ENCODE measurements around the gene FAM135A. TPM values are rescaled to one million over a fixed set of nuclear protein-coding genes. Genes with fewer than 3 reads are reported as not detected.

Gene FAM135A
- total RNA-seq, 1 experiment from 2014 or later = 31.0 TPM

DNA sequence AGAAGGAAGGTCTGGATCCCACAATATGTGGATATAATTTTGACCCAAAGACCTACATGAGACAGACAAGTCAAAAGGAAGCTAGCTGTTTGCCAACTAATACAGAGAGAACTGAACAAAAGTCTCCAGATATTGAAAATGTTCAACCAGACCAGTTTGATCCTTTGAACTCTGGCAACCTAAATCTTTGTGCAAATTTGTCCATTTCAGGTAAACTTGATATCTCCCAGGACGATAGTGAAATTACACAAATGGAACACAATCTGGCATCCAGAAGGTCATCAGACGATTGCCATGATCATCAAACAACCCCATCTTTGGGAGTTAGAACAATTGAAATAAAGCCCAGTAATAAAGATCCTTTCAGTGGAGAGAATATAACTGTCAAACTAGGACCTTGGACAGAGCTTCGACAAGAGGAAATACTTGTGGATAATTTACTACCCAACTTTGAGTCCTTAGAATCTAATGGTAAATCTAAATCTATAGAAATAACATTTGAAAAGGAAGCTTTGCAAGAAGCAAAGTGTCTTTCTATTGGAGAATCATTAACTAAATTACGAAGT, 111.5 kb downstream of the FAM135A start:
- TF ChIP-seq, protein P1, sequence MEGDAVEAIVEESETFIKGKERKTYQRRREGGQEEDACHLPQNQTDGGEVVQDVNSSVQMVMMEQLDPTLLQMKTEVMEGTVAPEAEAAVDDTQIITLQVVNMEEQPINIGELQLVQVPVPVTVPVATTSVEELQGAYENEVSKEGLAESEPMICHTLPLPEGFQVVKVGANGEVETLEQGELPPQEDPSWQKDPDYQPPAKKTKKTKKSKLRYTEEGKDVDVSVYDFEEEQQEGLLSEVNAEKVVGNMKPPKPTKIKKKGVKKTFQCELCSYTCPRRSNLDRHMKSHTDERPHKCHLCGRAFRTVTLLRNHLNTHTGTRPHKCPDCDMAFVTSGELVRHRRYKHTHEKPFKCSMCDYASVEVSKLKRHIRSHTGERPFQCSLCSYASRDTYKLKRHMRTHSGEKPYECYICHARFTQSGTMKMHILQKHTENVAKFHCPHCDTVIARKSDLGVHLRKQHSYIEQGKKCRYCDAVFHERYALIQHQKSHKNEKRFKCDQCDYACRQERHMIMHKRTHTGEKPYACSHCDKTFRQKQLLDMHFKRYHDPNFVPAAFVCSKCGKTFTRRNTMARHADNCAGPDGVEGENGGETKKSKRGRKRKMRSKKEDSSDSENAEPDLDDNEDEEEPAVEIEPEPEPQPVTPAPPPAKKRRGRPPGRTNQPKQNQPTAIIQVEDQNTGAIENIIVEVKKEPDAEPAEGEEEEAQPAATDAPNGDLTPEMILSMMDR (conservative IDR thresholded peaks at IDR 0.05) = no peak
- Mint-ChIP-seq H3K27me3 (ENCODE audit: low read depth) (no peaks in the 10 kb centered on the region), H3K4me3 (no peak overlapping the region), H3K4me1 (no peaks in the 10 kb centered on the region), H3K27ac (no peak overlapping the region), H3K36me3 (ENCODE audit: insufficient read depth in 1 of 3, low read depth in 3 of 3) (peaks cover 0 to 15% (median 7%) of the 10 kb centered on the region in 3 experiments; a peak in 4 of 7 replicates), H3K9me3 (no peaks in the 10 kb centered on the region)
- Histone ChIP-seq H2AK5ac (ENCODE audit: insufficient read length, low read length) (no peak overlapping the region), H4K20me1 (ENCODE audit: control insufficient read depth, insufficient read depth, insufficient read length) (no peaks in the 10 kb centered on the region), H3K79me2 (ENCODE audit: insufficient read depth, low read length) (no peaks in the 10 kb centered on the region), H3K4me1 (ENCODE audit: insufficient read depth, low read length) (no peaks in the 10 kb centered on the region), H4K91ac (ENCODE audit: insufficient read length, low read depth, low read length) (no peak overlapping the region), H2AFZ (ENCODE audit: low read length) (no peak overlapping the region), H2BK20ac (ENCODE audit: low read depth, low read length, poor library complexity, severe bottlenecking) (no peak overlapping the region), H3K79me1 (ENCODE audit: insufficient read depth, low read depth, low read length, poor library complexity, severe bottlenecking) (no peaks in the 10 kb centered on the region), H3K14ac (ENCODE audit: insufficient read depth, low read length) (no peak overlapping the region), H3K56ac (ENCODE audit: insufficient read length, low read depth, low read length) (no peak overlapping the region), H3K4me2 (ENCODE audit: insufficient read depth, insufficient read length, low read length) (no peak overlapping the region), H2BK12ac (ENCODE audit: insufficient read length, low read depth, low read length) (no peak overlapping the region), H3K4ac (ENCODE audit: low read depth, low read length) (no peak overlapping the region), H3T11ph (ENCODE audit: low read length) (no peak overlapping the region), H3K9me3 (ENCODE audit: control insufficient read depth, low read depth, low read length) (no peaks in the 10 kb centered on the region), H3K27me3 (ENCODE audit: insufficient read depth, low read length) (no peaks in the 10 kb centered on the region), H2BK15ac (ENCODE audit: low read depth, low read length) (no peak overlapping the region), H2BK120ac (ENCODE audit: low read depth, low read length, poor library complexity, severe bottlenecking) (no peak overlapping the region), H3K23me2 (ENCODE audit: insufficient read length, low read depth, low read length, poor library complexity, severe bottlenecking) (no peaks in the 10 kb centered on the region), H2BK5ac (ENCODE audit: insufficient read length, low read length) (no peak overlapping the region), H3K23ac (ENCODE audit: insufficient read length, low read depth, low read length) (no peak overlapping the region), H3K27ac (ENCODE audit: insufficient read length, low read depth, low read length) (no peak overlapping the region), H4K5ac (ENCODE audit: insufficient read length, low read depth, low read length) (no peak overlapping the region), H3K9ac (ENCODE audit: extremely low read depth, insufficient read length, low read length) (no peak overlapping the region), H4K8ac (replicated peaks; ENCODE audit: insufficient read length, low read depth, low read length) (no peak overlapping the region), H3K18ac (ENCODE audit: insufficient read length, low read depth, low read length) (no peak overlapping the region)
- WGBS (ENCODE audit: extremely low coverage, insufficient read length, low lambda C conversion rate) = no CpG with 5 or more reads among the region's 4 CpGs
- no peak for DNase-seq
